Loucy (cell line): Measurements from ENCODE around the gene PCDHB6.

Experiments
- EZH2phosphoT487 ChIP-seq: fragments of 200-600 bp; IDR thresholded peaks from 2 replicates; pipeline ENCODE4 v1.6.1; 2018; ENCODE audit warnings: antibody characterized with exemption, mild to moderate bottlenecking, moderate library complexity, borderline replicate concordance
- TF ChIP-seq, protein P1 (sequence below): fragments of 200-600 bp; sonication (generic); conservative IDR thresholded peaks from 2 replicates; pipeline ENCODE4 v1.5.1; 2014; ENCODE audit warnings: mild to moderate bottlenecking, antibody characterized with exemption, low read length

DNA sequence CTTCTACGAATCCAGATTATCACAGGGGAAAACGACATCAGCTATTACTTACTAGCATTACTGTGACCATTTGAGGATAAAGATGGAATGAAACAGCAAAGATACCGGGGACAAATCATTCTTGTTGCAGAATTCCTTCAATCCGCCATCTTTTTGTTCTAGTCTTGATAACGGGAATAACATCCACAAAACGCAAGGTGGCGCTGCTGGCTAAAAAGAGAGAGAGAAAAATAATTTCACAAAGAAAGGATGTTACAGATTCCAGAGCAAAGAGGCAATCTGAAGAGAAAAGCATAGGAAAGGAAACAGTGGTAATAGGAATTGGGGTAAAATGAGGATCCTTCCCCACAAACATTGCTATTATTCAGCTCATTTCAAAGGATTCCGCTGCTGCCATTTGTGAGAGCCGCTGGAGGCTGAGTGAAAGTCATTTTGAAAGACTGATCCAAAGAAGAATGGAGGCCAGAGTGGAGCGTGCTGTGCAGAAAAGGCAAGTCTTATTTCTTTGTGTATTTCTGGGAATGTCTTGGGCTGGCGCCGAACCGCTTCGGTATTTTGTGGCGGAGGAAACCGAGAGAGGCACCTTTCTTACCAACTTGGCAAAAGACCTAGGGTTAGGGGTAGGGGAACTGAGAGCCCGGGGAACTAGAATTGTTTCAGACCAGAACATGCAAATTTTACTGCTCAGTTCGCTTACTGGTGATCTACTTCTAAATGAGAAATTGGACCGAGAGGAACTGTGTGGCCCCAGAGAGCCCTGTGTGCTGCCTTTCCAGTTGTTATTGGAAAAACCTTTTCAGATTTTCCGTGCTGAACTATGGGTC, 22.7 kb downstream of the PCDHB6 start, which contains the start of gene PCDHB7:
- TF ChIP-seq, protein P1, sequence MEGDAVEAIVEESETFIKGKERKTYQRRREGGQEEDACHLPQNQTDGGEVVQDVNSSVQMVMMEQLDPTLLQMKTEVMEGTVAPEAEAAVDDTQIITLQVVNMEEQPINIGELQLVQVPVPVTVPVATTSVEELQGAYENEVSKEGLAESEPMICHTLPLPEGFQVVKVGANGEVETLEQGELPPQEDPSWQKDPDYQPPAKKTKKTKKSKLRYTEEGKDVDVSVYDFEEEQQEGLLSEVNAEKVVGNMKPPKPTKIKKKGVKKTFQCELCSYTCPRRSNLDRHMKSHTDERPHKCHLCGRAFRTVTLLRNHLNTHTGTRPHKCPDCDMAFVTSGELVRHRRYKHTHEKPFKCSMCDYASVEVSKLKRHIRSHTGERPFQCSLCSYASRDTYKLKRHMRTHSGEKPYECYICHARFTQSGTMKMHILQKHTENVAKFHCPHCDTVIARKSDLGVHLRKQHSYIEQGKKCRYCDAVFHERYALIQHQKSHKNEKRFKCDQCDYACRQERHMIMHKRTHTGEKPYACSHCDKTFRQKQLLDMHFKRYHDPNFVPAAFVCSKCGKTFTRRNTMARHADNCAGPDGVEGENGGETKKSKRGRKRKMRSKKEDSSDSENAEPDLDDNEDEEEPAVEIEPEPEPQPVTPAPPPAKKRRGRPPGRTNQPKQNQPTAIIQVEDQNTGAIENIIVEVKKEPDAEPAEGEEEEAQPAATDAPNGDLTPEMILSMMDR, result peak; percentile 43
- TF ChIP-seq EZH2phosphoT487, result no peak
